Islet of Langerhans (tissue), 1 donor: Measurements from ENCODE around the gene OBI1.
"Not testable (repeated sequence)": the region's sequence is repeated elsewhere in the genome, so short reads cannot be mapped to it uniquely, and the experiment has no call there.

Experiments
- FAIRE-seq: peaks from one replicate; lab custom pipeline; 2011; peaks lifted over from hg19 to GRCh38; lab: Jason Lieb, UNC

OBI1 gene

GRCh38 chr13:78649997-78650716, 8.8 kb downstream of the OBI1 start:
- no peak for FAIRE-seq

DNA sequence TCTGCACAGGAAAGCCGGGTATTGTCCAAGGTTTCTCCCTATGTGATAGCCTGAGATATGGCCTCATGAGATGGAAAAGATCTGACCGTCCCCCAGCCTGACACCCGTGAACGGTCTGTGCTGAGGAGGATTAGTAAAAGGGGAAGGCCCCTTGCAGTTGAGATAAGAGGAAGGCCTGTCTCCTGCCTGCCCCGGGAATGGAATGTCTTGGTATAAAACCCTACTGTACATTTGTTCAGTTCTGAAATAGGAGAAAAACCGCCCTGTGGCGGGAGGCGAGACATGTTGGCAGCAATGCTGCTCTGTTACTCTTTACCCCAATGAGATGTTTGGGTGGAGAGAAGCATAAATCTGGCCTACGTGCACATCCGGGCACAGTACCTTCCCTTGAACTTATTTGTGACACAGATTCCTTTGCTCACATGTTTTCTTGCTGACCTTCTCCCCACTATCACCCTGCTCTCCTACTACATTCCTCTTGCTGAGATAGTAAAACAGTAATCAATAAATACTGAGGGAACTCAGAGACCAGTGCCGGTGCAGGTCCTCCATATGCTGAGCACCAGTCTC, 11.8 kb downstream of the OBI1 start:
- FAIRE-seq, result not testable (repeated sequence)

DNA sequence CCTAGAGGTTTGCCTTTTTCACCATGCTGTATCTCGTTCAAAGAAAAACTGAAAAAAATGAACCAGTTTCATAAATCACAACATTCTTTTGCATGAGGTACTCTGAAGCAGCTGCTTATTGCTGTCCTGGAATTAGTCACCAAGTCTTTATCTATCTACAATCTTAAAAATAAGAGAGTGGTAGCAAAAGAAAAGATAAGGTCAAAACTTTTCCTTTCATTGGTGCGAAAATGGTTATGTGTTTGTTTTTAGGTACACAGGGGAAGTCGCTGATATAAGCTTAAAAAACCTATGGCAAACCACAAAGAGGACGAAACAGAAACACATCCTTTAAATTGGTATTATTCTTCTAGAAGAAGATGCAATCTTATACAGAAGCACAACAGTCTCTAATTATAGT, 20.7 kb downstream of the OBI1 start:
- FAIRE-seq, result no peak

DNA sequence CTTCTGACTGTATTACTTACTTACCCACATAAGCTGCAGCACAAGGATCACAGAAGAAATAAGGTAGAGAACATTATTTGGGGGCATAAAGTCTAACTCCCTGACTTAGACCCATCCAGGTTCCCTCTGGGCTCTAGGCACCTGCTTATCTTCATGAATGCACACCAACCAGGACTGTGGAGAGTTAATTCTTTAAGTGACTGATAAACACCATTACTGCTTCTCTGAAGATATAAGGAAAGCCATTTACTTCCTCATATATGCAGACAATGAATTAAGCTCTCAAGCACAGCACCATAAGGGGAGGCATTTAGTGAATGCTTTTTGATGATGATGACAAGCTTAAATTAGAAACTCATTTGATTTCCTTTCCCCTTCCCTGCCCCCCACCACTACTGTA, 22.5 kb downstream of the OBI1 start:
- FAIRE-seq, result no peak

DNA sequence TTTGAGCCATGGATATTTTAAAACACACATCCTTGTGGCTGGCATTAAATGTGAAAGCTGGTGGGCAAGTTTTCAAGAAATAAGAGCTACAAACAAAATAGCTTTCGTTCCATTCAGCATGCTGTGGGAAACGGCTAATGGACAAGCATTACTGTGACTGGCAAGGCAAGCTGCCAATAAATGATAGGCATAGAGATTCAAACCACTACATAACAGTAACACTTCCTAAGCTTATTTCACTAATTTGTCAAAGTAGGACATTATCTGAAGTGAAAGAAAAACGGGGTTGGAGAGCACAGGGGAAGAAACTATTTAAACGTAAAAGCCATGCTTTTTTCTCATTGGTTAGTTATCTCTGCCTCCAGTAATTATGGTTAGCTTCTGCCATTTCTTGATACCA, 26.0 kb downstream of the OBI1 start:
- FAIRE-seq, result no peak

- FAIRE-seq, result no peak
These were observed 27.9 kb downstream of the OBI1 start for GRCh38 chr13:78631077-78631476.

GRCh38 chr13:78630511-78630910, 28.4 kb downstream of the OBI1 start:
- no peak for FAIRE-seq

DNA sequence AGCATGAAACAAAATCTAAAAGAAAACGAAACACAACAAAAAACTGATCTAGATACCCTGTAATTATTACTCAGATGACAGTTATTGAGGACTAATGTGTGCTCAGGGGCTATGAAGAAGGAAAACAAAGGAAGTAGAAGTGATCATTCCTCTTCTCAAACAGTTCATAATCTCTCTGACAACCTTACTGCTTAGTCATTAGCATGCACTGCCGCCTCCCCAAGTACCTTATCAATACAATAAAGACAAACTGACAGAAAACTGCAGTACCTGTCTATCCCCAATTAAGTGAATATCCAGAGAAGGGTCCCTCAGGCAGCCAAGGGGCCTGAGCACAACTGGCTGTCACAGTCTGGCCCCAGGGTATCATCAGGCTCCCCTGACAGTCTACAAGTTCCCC, 33.6 kb downstream of the OBI1 start:
- FAIRE-seq, result no peak

- FAIRE-seq, result no peak
These were observed 35.8 kb downstream of the OBI1 start for GRCh38 chr13:78623132-78623531.

DNA sequence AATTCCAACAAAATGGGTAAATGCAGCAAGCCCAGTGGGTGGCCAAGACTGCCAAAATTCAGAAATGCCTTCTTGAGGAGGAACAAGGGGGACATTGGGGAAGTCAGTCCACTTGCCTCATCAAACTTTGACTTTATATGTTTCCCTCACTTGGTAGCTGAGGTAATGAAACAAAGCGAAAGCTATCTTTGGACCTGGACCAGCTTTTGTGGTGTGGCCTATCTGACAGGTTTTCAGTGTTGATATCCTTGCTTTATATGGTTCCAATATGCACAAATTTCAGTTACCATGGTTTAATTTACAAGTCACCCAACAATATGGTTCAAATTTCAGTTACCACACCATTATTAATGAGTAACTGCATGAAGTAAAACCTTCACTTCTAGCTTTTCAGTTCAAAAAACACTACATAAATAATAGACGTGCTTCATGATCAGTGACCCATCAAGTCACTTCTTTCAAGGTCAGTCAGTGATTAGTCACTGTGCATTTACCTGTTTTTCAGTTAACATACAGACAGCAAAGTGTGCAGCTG, 38.0 kb downstream of the OBI1 start:
- FAIRE-seq, result no peak

GRCh38 chr13:78618411-78618810, 40.5 kb downstream of the OBI1 start:
- FAIRE-seq, result no peak

DNA sequence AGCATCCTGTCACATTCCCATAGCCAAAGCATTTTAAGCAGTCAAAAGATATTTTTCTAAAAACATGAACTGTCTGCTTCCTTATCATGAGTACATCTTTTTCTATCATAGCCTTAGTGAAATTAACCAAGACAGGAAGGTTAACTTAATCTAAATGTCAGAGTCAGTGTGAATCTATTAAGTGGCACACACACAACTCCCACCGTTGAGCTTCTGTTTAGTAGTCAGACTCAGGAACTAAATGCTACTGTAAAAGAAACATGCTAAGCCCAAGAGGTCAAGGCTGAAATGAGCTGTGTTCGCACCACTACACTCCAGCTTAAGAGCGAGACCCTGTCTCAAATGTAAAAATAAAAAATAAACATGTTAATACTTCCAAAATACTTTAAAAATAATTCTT, 47.9 kb downstream of the OBI1 start:
- FAIRE-seq, result no peak

- no peak for FAIRE-seq
These were observed 48.5 kb downstream of the OBI1 start for GRCh38 chr13:78610381-78610883.

- FAIRE-seq, result no peak
These were observed 49.3 kb downstream of the OBI1 start for GRCh38 chr13:78609464-78610205.

- FAIRE-seq, result no peak
These were observed 50.1 kb downstream of the OBI1 start for GRCh38 chr13:78608688-78609463.

- no peak for FAIRE-seq
These were observed 50.7 kb downstream of the OBI1 start for GRCh38 chr13:78608252-78608687.

DNA sequence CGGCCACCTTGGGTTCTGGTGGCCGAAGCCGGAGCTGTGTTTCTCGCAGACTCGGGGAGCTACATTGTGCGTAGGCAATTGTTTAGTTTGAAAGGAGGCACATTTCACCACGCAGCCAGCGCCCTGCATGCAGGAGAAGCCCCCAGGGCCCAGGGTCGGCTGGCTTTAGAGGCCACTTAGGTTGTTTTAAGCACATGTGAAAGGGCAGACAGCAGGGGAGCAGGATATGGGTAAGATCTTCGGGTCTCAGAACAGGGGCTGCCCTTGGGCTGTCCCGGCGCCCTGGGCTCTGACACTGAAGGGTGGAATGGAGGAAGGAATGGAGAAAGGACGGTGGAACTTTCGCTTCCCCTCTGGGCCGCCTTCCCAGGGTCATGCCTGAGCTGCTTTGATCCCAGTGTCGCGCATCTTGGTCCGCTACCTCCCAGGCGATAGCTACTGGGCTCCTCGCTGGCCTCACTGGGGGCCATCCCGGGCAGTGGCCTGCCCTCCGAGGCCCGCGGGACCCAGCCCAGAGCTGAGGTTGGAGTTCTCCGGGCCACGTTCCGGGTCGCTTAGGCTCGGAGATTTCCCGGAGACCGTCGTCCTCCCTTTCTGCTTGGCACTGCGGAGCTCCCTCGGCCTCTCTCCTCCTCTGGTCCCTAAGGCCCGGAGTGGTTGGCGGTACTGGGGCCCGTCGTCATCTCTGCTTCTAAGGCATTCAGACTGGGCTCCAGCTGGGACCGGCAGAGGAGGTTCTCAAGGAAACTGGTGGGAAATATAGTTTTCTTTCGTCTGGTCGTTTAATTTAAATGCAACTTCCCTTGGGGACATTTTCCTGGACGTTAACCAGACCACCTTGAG, 51.3 kb downstream of the OBI1 start:
- no peak for FAIRE-seq

DNA sequence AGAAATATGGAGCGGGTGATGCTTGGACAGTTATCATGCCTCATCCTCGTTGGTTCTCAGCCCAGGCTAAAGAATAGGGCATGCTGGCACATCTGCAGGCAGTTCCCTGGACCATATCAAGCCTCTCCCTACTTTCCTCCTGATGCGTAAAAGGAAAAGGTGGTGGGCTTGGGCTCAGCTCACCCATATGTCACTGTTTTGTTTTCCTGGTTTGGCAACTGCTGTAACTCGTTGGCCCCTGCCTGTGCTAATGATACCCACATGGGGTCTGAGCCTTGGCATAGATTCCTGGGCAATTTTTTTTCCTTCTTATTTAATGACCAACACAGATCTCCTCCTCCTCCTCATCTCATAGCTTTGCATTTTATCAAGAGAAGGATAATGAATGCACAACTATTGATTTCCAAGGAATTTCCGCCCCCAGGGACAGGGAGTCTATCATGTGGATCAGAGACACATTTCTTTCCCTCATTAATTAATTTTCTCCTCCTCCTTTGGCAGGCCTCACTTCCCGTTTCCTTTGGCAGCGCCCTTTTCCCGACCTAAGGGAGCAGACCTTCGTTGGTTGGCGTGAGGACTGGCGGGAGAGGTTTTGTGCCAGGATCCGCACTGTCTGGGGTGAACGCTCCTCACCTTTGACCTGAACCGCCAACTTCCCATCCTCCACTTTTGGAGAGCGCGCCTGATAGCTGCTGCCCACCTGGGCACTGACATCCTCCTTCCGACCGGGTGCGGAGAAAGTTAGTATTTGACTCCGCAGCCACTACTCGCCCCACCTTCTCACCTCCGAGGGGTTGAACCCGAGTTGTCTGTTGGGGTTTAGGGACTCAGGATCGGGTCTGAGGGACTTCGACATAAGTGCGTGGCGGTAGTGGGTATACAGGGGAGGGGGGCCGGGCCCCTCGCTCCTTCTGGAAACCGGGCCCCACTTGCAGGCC, 52.2 kb downstream of the OBI1 start:
- FAIRE-seq, result no peak

- FAIRE-seq, result no peak
These were observed 54.0 kb downstream of the OBI1 start for GRCh38 chr13:78604782-78605611.
